GM12878 (cell line): ENCODE results near the gene TMTC3. TPM values are rescaled to one million over a fixed set of nuclear protein-coding genes. Genes with fewer than 3 reads are reported as not detected.
A peak's percentile ranks its signal among the peaks of the same experiment; 100 is the strongest.

Source experiments
- ATAC-seq: fragments of 200-7000 bp; cut with Tn5 transposase; 3 replicates; pipeline ENCODE4 v1.9.1; 2020; ENCODE audit warnings: mild to moderate bottlenecking, moderate library complexity
- BruUV-seq: library from RNA; stranded (reverse); fragments of 400-500 nt; replicated peaks from 2 replicates; lab custom pipeline; 2021; lab: Mats Ljungman, UMichigan
- CTCF ChIA-PET: fragments of 300-600 bp; sonication (Branson Sonifier 250); formaldehyde crosslinking; extraction: SDS; loops from one replicate; lab custom pipeline; 2021; ENCODE audit warnings: inconsistent platforms; lab: Yijun Ruan, JAX
- POLR2A ChIA-PET: fragments of 350-600 bp; formaldehyde crosslinking; extraction: SDS; loops from one replicate; lab custom pipeline; 2021; ENCODE audit warnings: inconsistent platforms; lab: Charles Lee
- RAD21 ChIA-PET: fragments of 300-600 bp; sonication (Branson Sonifier 250); formaldehyde crosslinking; loops from one replicate; lab custom pipeline; 2023; ENCODE audit warnings: antibody characterized with exemption; ENCODE audit not compliant: unreplicated experiment; lab: Charles Lee
- SMC1A ChIA-PET: fragments of 300-600 bp; sonication (Branson Sonifier 250); formaldehyde crosslinking; loops from one replicate; lab custom pipeline; 2023; ENCODE audit not compliant: unreplicated experiment, uncharacterized antibody; lab: Charles Lee
- DNase-seq: peaks from one replicate; pipeline ENCODE4 v3.0.0-alpha.2; 2011; ENCODE audit warnings: low read depth, low spot score
- FAIRE-seq: peaks from 3 replicates; lab custom pipeline; 2011; peaks lifted over from hg19 to GRCh38; lab: Jason Lieb, UNC
- H2AFZ ChIP-seq: 2 replicates; pipeline ENCODE4 v1.6.0; 2011; ENCODE audit warnings: low read depth, low read length, control low read depth; ENCODE audit not compliant: control insufficient read depth
- H3K27ac ChIP-seq: 2 replicates; pipeline ENCODE4 v1.5.1; 2011; ENCODE audit warnings: control low read depth; ENCODE audit not compliant: control insufficient read depth, insufficient read depth
- H3K27me3 ChIP-seq, 2 experiments: replicated peaks in 1 of 2; 2 replicates each; pipeline versions ENCODE4 v1.6.0 to v1.6.1; 2011; ENCODE audit warnings: low read length in 1 of 2; ENCODE audit not compliant: control insufficient read depth in 2 of 2, insufficient read depth in 2 of 2
- H3K36me3 ChIP-seq, 2 experiments: 2 replicates each; pipeline ENCODE4 v1.5.1; 2011; ENCODE audit warnings: low read length in 1 of 2; ENCODE audit not compliant: control insufficient read depth in 2 of 2, insufficient read depth in 2 of 2
- H3K4me1 ChIP-seq: 2 replicates; pipeline ENCODE4 v1.6.1; 2011; ENCODE audit warnings: mild to moderate bottlenecking, low read length, moderate library complexity, mixed read lengths; ENCODE audit not compliant: control insufficient read depth, insufficient read depth
- H3K4me2 ChIP-seq: 2 replicates; pipeline ENCODE4 v1.6.0; 2011; ENCODE audit warnings: control low read depth; ENCODE audit not compliant: control insufficient read depth, insufficient read depth
- H3K4me3 ChIP-seq: fragments of 200-600 bp; sonication (generic); 2 replicates; pipeline ENCODE4 v1.5.1; 2016
- H3K79me2 ChIP-seq: 2 replicates; pipeline ENCODE4 v1.6.0; 2011; ENCODE audit warnings: low read length; ENCODE audit not compliant: control insufficient read depth, insufficient read depth
- H3K9ac ChIP-seq: 2 replicates; pipeline ENCODE4 v1.8.0; 2011; ENCODE audit warnings: low read length, control low read depth, mixed read lengths; ENCODE audit not compliant: control insufficient read depth, insufficient read depth
- H3K9me3 ChIP-seq: replicated peaks from 3 replicates; pipeline ENCODE4 v1.5.1; 2011; ENCODE audit warnings: mild to moderate bottlenecking, low read length; ENCODE audit not compliant: control insufficient read depth, insufficient read depth
- H4K20me1 ChIP-seq: 2 replicates; pipeline ENCODE4 v1.6.0; 2011; ENCODE audit not compliant: control insufficient read depth, insufficient read depth
- CBX5 ChIP-seq: sonication (generic); IDR thresholded peaks from 2 replicates; pipeline ENCODE4 v1.6.1; 2016; ENCODE audit warnings: low read depth, moderate library complexity, mild to moderate bottlenecking, inconsistent platforms
- ESRRA ChIP-seq: IDR thresholded peaks from 2 replicates; pipeline ENCODE4 v1.6.1; 2012; ENCODE audit warnings: mild to moderate bottlenecking, low read length, improper control_type of control experiment
- GABPA ChIP-seq: IDR thresholded peaks from 2 replicates; pipeline ENCODE4 v1.6.1; 2014; ENCODE audit warnings: antibody characterized with exemption, low read depth, mild to moderate bottlenecking, inconsistent platforms
- HDGF ChIP-seq: fragments of 450-650 bp; IDR thresholded peaks from 2 replicates; pipeline ENCODE4 v1.6.1; 2016; ENCODE audit warnings: antibody characterized with exemption
- SRF ChIP-seq, 2 experiments: IDR thresholded peaks; 2 replicates each; pipeline ENCODE4 v1.6.1; 2011; ENCODE audit warnings: low read depth in 2 of 2, low read length in 2 of 2, mild to moderate bottlenecking in 1 of 2, moderate library complexity in 1 of 2
- ZNF687 ChIP-seq: fragments of 450-650 bp; IDR thresholded peaks from 2 replicates; pipeline ENCODE4 v1.6.1; 2017; ENCODE audit warnings: mild to moderate bottlenecking, moderate library complexity
- in situ Hi-C: fragments of 300-500 bp; cut with MboI; formaldehyde crosslinking; loops from 9 replicates; pipeline ENCODE4 v1.14.3; 2018; ENCODE audit warnings: mixed read lengths
- intact Hi-C: fragments of 100-400 bp; cut with micrococcal nuclease; formaldehyde crosslinking; loops from one replicate; pipeline ENCODE4 v1.14.2; 2022; ENCODE audit not compliant: unreplicated experiment
- polyA plus RNA-seq, 11 experiments: library from polyadenylated mRNA; depleted of rRNA in 4 of 11; unstranded in 6 of 11; stranded (reverse) in 5 of 11; fragments of >200 nt; fragmentation: Nextera tagmentation in 4 of 11; fragmentation: Illumina TruSeq in 1 of 11; extraction: Ambion mirVana in 4 of 11; extraction: Trizol in 1 of 11; gene quantifications; 1 replicate in 1 of 11; 2 replicates in 10 of 11; pipeline versions ENCODE4 v1.2.1 to v1.2.3, GENCODE V29; 2011 to 2016; ENCODE audit warnings: inconsistent platforms in 2 of 11, missing spikeins in 2 of 11, low read depth in 1 of 11
- total RNA-seq, 4 experiments: library from RNA; depleted of rRNA in 3 of 4; stranded (reverse); fragments of >200 nt in 3 of 4; fragmentation: Illumina TruSeq in 1 of 4; extraction: Trizol in 1 of 4; gene quantifications; 2 replicates each; pipeline versions ENCODE4 v1.2.1 to v1.2.3, GENCODE V29; 2013 to 2021
- TF ChIP-seq, protein P1 (sequence below): fragments of 450-650 bp; IDR thresholded peaks from 2 replicates; pipeline ENCODE4 v1.6.1; 2016; ENCODE audit warnings: mild to moderate bottlenecking

TMTC3 gene
- total and polyA plus RNA-seq, 10 of the 15 experiments (the other 5 are each of a cell fraction or from before 2014, with no cell fraction given), result 1.4 to 5.7 (median 3.5) TPM

- no peaks in the 10 kb centered on the region for H3K9me3 ChIP-seq
- RAD21 ChIA-PET, result interaction anchor here (1.1 kb wide), 1 partner anchor 91 kb away, joined by 3 read pairs; no protein-coding TSS in a partner anchor
- no peak for ATAC-seq
- no peak overlapping the region for H3K4me2 ChIP-seq
- POLR2A ChIA-PET, result no interaction called here
- H3K27ac ChIP-seq, result no peak overlapping the region
- H3K9ac ChIP-seq, result no peak overlapping the region
- CTCF ChIA-PET, result no interaction called here
- DNase-seq, result no peak
- FAIRE-seq, result no peak
- SMC1A ChIA-PET, result no interaction called here
- no peaks in the 10 kb centered on the region for H3K79me2 ChIP-seq
- H3K4me1 ChIP-seq, result no peaks in the 10 kb centered on the region
- intact Hi-C loops (no loop called here), in situ Hi-C loops (no loop called here)
- H3K27me3 ChIP-seq, result no peaks in the 10 kb centered on the region
- no peaks in the 10 kb centered on the region for H3K36me3 ChIP-seq
- TF ChIP-seq ZNF687 (no peak), HDGF (no peak), GABPA (no peak)
- H4K20me1 ChIP-seq, result no peaks in the 10 kb centered on the region
- no TSS peak for BruUV-seq
- H2AFZ ChIP-seq, result no peak overlapping the region
- H3K4me3 ChIP-seq, result no peak overlapping the region
Observed at GRCh38 chr12:88218293-88218692, 76.2 kb downstream of the TMTC3 start.

GRCh38 chr12:88219861-88220260 lies 77.8 kb downstream of the TMTC3 start:
- in situ Hi-C loops (no loop called here), intact Hi-C loops (no loop called here)
- H3K27ac ChIP-seq, result no peak overlapping the region
- no TSS peak for BruUV-seq
- ChIA-PET SMC1A (no interaction called here), POLR2A (no interaction called here), CTCF (no interaction called here), RAD21 (no interaction called here)
- H3K9ac ChIP-seq, result no peak overlapping the region
- TF ChIP-seq SRF (IDR thresholded peaks at IDR 0.05; ENCODE audit: low read depth in 2 of 2, low read length in 2 of 2) (no peak), ESRRA (no peak), CBX5 (peak; percentile 75; the same call in 1 of the 2 replicates)
- TF ChIP-seq, protein P1, sequence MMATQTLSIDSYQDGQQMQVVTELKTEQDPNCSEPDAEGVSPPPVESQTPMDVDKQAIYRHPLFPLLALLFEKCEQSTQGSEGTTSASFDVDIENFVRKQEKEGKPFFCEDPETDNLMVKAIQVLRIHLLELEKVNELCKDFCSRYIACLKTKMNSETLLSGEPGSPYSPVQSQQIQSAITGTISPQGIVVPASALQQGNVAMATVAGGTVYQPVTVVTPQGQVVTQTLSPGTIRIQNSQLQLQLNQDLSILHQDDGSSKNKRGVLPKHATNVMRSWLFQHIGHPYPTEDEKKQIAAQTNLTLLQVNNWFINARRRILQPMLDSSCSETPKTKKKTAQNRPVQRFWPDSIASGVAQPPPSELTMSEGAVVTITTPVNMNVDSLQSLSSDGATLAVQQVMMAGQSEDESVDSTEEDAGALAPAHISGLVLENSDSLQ, result no peak
- no peaks in the 10 kb centered on the region for H4K20me1 ChIP-seq
- no peaks in the 10 kb centered on the region for H3K9me3 ChIP-seq
- DNase-seq, result no peak
- H3K36me3 ChIP-seq, result no peaks in the 10 kb centered on the region
- H3K4me3 ChIP-seq, result no peak overlapping the region
- FAIRE-seq, result no peak
- no peaks in the 10 kb centered on the region for H3K27me3 ChIP-seq
- ATAC-seq, result no peak
- no peak overlapping the region for H2AFZ ChIP-seq
- no peaks in the 10 kb centered on the region for H3K79me2 ChIP-seq
- H3K4me1 ChIP-seq, result no peaks in the 10 kb centered on the region
- H3K4me2 ChIP-seq, result no peak overlapping the region
